ENCODE measurements around the gene HLF.

DNA sequence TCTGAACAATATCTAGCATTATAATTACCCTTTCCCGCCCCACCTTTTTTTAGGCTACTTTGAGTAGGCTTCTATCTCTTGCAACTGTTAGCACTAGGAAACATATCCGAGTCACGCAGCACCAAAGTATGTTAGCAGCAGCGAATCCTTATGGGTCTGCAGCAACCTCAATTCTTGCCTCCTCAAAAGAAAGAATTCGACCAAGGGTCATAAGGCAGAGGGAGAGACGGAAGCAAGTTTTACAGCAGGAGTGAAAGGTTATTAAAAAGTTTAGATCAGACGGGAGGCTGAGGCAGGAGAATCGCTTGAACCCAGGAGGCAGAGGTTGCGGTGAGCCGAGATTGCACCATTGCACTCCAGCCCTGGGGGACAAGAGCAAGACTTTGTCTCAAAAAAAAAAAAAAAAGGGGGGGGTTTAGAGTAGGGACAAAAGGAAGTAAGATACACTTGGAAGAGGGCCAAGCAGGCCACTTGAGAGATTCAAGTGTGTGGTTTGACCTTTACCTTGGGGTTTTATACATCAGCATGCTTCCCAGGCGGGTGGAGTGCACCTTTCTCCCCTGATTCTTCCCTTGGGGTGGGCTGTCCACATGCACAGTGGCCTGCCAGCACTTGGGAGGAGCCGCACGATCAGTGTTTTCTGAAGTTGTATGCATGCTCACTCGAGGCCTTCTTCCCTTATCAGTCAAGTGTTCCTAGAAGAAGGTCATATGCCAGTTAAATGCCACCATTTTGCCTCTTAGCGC, 67.7 kb downstream of the HLF start:
- TF ChIP-seq, protein P1, sequence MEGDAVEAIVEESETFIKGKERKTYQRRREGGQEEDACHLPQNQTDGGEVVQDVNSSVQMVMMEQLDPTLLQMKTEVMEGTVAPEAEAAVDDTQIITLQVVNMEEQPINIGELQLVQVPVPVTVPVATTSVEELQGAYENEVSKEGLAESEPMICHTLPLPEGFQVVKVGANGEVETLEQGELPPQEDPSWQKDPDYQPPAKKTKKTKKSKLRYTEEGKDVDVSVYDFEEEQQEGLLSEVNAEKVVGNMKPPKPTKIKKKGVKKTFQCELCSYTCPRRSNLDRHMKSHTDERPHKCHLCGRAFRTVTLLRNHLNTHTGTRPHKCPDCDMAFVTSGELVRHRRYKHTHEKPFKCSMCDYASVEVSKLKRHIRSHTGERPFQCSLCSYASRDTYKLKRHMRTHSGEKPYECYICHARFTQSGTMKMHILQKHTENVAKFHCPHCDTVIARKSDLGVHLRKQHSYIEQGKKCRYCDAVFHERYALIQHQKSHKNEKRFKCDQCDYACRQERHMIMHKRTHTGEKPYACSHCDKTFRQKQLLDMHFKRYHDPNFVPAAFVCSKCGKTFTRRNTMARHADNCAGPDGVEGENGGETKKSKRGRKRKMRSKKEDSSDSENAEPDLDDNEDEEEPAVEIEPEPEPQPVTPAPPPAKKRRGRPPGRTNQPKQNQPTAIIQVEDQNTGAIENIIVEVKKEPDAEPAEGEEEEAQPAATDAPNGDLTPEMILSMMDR (IDR thresholded peaks at IDR 0.05; ENCODE audit: low read length): no peak
- TF ChIP-seq EZH2 (optimal IDR thresholded peaks at IDR 0.05; ENCODE audit: low read depth, low read length) (no peak), EZH2phosphoT487 (IDR thresholded peaks at IDR 0.05; ENCODE audit: low read length) (no peak)

Measured in MM.1S (cell line).